Peyer's patch (tissue), 4 donors: Measurements from ENCODE around the gene NOP53.

Experiments
- POLR2A ChIP-seq, 2 donors: fragments of 450-650 bp; IDR thresholded peaks; one replicate each; pipeline ENCODE4 v1.5.1; 2017; ENCODE audit warnings: antibody characterized with exemption in 2 of 2, mild to moderate bottlenecking in 2 of 2, moderate library complexity in 2 of 2
- TF ChIP-seq, protein P1 (sequence below), 6 experiments: fragments of 450-650 bp in 4 of 6; fragments of 200-600 bp in 2 of 6; sonication (generic) in 1 of 6; IDR thresholded peaks; one replicate each; pipeline ENCODE4 v1.5.1; 2017 to 2019; ENCODE audit warnings: antibody characterized with exemption in 6 of 6, mild to moderate bottlenecking in 3 of 6, moderate library complexity in 1 of 6

DNA sequence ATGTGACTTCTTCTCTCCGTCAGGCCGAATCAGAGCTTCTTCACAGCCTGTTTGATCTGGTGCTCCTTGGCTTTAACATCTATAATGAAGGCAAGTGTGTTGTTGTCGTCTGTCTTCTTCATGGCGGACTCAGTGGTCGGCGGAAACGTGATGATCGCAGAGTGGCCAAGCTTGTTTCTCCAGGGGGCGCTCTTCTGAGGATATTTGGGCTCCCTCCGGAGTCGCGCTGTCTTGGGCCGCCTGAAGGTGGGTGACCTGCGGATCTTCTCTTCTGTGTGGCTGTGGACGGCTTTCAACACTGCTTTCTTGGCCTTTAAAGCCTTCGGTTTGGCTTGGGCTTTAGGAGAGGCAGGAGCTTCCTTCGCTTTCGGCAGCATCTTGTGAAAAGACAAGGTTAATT is 49.2 kb downstream of the NOP53 start:
- TF ChIP-seq, protein P1, sequence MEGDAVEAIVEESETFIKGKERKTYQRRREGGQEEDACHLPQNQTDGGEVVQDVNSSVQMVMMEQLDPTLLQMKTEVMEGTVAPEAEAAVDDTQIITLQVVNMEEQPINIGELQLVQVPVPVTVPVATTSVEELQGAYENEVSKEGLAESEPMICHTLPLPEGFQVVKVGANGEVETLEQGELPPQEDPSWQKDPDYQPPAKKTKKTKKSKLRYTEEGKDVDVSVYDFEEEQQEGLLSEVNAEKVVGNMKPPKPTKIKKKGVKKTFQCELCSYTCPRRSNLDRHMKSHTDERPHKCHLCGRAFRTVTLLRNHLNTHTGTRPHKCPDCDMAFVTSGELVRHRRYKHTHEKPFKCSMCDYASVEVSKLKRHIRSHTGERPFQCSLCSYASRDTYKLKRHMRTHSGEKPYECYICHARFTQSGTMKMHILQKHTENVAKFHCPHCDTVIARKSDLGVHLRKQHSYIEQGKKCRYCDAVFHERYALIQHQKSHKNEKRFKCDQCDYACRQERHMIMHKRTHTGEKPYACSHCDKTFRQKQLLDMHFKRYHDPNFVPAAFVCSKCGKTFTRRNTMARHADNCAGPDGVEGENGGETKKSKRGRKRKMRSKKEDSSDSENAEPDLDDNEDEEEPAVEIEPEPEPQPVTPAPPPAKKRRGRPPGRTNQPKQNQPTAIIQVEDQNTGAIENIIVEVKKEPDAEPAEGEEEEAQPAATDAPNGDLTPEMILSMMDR (IDR thresholded peaks at IDR 0.05), result no peak
- TF ChIP-seq POLR2A (IDR thresholded peaks at IDR 0.05), result no peak
